HG02970 (cell line): ENCODE data around the gene CMPK2.
"Not testable (repeated sequence)": the region's sequence is repeated elsewhere in the genome, so short reads cannot be mapped to it uniquely, and the experiment has no call there.

ENCODE experiments used
- ATAC-seq: cut with Tn5 transposase; IDR thresholded peaks from one replicate; pipeline ENCODE4 v1.9.1; 2021; ENCODE audit warnings: mild to moderate bottlenecking, moderate library complexity, moderate number of reproducible peaks; ENCODE audit not compliant: unreplicated experiment, low FRiP score

CMPK2 gene, protein sequence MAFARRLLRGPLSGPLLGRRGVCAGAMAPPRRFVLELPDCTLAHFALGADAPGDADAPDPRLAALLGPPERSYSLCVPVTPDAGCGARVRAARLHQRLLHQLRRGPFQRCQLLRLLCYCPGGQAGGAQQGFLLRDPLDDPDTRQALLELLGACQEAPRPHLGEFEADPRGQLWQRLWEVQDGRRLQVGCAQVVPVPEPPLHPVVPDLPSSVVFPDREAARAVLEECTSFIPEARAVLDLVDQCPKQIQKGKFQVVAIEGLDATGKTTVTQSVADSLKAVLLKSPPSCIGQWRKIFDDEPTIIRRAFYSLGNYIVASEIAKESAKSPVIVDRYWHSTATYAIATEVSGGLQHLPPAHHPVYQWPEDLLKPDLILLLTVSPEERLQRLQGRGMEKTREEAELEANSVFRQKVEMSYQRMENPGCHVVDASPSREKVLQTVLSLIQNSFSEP

GRCh38 chr2:6865346-6866274, at the start of gene CMPK2:
CMPK2 (minus strand) TSS chr2:6865907; CDS start chr2:6865696, 211 bp downstream.
- ATAC-seq, result peak; percentile 88

GRCh38 chr2:6915399-6915798, 49.7 kb upstream of the CMPK2 start:
- ATAC-seq, result no peak

- ATAC-seq, result no peak
Observed at GRCh38 chr2:6914828-6915227, 49.1 kb upstream of the CMPK2 start.

- no peak for ATAC-seq
Observed at GRCh38 chr2:6913415-6914157, 47.9 kb upstream of the CMPK2 start.

GRCh38 chr2:6911721-6912120, 46.0 kb upstream of the CMPK2 start:
- ATAC-seq, result no peak

DNA sequence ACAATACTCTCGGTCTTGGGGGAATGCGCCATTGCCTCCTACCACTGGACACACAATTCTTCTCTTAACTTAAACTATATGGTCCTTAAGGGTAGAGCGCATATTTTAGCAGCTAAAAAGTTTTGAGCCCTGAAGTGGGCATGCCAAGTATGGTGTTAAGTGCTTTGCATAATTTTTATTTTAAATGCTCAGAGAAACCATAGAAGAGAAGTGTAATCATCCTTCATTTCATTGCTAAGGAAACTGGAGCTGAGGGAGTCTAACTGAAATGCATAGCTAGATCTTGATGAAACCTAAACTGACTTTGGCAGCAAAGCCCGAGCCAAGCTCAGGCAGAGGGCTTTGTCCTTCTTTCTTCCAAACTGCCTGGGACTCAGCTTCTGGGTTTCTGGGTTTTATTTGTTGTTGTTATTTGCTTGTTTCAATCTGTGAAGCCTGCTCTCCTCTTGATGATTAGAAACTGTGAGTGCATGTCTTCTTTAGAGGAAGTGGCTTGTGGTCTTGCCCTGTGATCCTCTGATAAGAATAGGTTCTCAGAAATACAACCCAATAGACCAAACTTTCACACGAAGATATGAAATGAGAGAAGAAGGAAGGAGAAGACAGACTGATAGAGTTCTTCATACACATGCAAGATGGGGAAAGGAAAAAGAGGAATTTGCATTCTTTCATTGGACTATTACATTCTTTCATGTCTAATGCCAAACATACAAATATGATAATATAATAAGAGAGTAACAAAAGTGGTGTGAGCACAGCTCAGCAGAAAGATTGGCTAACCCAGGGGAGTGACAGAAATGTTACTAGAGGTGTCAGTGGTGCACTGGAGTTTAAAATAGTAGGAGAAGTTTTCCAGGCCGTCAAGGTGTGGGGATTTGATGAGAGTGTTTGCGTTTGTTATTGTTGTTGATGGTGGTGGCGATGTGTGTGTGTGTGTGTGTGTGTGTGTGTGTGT, 44.0 kb upstream of the CMPK2 start:
- peak; percentile 95 for ATAC-seq

DNA sequence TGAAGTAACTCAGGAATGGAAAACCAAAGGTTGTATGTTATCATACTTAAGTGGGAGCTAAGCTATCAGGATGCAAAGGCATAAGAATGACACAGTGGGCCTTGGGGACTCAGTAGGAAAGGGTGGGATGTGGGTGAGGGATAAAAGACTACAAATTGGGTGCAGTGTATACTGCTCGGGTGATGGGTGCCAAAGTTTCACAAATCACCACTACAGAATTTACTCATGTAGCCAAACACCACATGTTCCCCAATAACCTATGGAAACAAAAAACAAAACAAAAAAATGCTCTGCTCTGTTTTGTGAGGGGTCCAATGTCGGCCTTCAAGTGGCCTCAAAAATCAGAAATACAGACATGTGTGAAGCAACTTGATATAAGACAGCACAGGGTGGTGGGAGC, 42.6 kb upstream of the CMPK2 start:
- ATAC-seq, result no peak

DNA sequence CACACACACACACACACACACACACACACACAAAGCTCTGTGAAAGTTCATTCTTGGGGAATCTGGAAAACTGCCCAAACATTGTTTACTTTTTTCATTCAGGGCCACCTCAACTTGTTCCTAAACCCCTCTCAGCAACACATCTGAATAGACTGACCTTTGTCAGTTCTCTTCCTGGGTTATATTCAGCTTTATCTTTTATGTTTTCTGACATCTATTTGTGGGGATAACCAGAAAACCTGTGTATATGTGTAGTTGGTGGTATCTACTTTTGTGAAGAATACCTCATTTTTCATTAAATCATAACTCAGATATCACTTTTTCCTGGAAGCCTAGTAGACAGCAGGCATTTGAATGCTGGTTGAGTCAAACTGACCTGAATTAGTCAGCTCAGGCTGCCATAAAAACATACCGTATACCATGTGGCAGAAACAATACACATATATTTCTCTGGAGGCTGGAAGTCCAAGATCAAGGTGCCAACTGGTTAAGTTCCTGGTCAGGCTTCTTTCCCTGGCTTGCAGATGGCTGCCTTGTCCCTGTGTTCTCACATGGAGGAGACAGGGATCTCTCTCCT, 40.5 kb upstream of the CMPK2 start:
- ATAC-seq, result no peak

DNA sequence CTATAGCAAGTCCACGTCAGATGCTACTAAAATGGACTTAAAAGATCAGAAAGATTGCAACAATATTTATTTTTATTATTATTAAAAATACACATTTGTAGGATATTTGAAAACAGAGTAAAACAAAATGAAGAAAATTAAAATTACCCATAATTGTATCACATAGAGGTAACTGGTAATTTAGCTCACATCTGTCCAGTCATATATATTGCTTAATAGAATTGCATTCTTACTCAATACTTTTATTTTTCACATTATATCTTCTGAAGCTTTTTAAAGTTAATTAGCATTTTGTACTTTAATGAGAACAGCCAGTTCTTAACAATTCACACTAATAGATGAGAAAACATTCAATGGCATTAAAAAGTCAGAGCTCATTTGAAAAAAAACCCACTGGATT, 40.0 kb upstream of the CMPK2 start:
- ATAC-seq, result no peak

DNA sequence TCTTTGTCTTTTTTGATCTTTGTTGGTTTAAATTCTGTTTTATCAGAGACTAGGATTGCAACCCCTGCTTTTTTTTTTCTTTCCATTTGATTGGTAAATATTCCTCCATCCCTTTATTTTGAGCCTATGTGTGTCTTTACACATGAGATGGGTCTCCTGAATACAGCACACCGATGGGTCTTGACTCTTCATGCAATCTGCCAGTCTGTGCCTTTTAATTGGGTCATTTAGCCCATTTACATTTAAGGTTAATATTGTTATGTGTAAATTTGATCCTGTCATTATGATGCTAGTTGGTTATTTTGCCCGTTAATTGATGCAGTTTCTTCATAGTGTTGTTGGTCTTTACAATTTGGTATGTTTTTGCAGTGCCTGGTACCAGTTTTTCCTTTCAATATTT, 36.9 kb upstream of the CMPK2 start:
- ATAC-seq, result not testable (repeated sequence)

DNA sequence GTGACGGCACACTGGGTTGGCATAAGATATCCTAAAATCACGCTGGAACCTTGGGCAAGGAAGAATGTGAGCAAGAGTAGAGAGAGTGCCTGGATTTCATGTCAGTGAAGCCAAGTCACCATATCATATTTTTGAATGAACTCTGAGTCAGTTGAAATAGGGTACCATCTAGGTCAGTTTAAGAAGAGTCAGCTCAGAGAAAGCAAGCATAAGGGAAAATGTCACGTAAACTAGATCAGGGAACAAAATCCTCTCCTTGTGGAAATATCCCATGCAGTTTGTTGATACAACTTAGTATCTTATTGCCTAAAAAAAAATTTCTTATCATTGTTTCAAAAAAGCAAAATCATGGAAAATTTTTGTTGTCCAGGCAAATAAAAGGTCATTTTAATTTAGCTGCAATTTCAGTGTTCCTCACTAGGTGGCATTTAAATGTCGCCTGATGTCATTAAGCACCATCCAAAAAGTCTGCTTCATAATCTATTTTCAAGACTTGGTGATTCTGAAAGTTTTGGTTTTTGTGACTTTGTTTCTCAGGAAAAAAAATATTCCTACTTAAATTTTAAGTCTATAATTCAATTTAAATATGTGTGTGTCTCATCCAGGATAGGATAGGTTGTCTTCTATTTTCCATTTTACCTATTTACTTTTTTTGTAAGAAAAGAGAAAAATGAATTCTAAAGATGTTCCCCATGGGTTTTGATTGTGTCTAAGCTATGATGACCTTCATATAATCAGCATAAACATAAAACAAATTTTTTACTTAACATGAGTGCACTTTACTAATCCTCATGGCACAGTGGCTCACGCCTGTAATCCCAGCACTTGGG, 31.4 kb upstream of the CMPK2 start:
- ATAC-seq, result no peak

DNA sequence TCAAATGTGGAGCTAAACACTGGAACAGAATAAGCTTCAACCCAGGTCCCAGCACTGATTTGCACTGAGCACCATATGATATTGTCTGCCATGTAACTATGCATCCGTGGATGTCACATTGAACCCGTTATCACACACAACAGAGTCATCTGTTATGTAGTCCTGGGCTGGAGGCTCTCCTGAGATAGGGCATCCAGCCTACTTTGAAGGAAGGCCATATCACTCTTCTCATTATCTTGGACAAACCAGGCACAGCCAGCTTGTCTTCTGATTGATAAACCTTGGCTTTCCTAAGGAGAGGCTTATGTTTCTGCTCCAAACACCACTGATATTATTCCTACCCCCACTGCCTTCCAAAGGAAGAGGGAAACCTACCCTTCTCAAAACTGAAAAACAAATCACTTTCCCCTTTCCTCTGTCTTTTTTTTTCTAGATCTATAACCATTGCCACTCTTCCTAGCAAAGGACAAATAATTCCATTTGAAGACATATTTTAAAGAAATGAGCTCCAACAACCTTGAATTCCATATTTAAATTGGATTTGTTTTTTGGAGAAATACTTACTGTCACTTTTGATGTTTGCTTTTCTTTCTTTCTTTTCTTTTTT, 28.3 kb upstream of the CMPK2 start:
- no peak for ATAC-seq

DNA sequence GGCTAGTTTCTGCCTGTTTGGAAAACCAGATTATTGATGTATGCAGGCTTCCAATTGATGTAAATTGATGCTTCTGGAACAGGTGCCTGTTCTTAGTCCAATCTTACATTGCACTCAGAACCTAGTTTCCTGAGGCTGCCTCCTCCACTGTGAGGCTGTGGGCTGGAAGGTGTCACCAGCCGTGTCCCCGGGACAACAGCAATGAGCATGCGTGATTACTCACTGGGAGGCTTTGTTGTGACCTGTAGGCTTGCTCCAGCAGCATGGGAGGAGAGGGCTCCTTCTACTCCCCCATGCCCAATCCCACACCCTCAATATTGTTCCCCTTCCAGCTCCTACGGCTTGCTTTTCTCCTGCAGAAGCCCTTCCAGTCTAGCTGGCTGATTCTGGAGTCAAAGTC, 23.0 kb upstream of the CMPK2 start:
- ATAC-seq, result no peak

DNA sequence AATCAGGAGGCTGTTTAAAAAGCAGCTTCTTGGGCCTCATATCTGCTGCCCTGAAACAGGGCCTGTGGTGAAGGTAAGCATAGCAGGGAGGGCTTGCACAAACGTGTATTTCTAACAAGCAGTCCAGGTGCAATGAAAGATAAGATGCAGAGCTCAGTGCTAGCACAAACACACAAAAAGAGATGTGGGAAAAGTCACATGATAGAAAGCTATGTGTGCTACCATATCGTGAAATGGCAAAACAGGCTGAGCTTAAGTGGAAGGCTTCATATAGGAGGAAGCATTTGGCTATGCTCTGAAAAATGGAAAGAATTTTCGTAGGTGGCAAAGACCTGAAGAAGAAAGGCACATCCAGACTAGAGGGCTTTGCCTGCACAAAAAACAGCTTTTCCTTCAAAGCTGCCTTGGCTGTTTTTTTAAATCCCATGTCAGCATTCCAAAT, 22.1 kb upstream of the CMPK2 start:
- ATAC-seq, result no peak

- no peak for ATAC-seq
Observed at GRCh38 chr2:6885968-6886367, 20.3 kb upstream of the CMPK2 start.

DNA sequence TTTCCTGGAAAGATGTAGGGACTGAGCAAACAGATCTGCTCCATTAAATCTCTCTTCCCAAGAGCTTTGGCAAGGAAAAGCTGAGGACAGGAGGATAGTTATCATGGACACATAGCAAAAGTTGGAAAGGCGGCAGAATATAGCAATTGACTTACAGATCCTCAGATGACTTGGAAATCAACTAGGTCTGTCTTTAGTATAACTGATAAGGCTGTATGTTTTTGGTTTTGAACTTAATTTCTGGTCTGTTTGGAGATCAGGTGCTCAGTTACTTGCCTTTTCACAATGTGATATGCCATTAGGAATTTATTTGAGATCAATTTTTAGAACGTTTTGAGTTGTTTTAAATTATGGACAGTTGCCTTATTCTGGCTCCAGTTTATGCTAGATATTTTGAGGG, 19.8 kb upstream of the CMPK2 start:
- ATAC-seq, result no peak

DNA sequence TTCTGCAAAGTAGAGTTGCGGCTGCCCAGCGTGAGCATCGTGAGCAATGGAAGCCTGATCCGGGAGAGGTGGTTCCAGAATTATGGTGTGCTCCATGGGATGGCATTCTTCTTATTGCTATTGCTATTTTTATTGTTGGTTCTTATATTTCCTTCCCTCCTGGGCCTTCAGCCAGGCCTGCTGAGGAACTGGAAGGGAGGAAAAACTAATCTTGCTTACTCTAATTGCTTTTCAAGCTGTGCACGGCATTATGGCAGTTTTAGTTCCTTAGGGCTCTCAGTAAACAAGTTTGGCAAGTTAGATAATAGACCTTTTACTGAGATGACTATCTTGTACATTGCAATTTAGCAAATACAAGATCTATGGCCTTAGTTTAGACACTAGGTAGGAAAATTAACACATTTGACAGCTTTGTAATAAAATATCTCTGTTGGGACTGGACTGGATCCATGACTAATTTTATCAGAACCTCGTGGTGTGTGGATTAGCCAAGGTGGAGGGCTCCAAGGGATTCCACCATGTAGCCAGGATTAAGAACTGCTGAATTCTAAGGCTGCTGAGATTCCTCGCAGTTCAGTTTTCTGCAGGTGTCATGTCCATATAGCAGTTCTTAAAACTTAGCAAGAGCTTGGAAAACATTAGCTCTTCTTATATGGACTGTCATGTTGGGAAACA, 17.9 kb upstream of the CMPK2 start:
- no peak for ATAC-seq
